Duodenal mucosa (tissue), 2 donors: Measurements from ENCODE around the gene EIF4ENIF1.
"Not testable (repeated sequence)": the region's sequence is repeated elsewhere in the genome, so short reads cannot be mapped to it uniquely, and the experiment has no call there.

Experiments
- H3K27ac ChIP-seq: one replicate; pipeline ENCODE4 v1.7.0; 2013; ENCODE audit warnings: low read depth, low read length
- H3K27me3 ChIP-seq, 2 donors: one replicate each; pipeline ENCODE4 v1.7.0; 2013; ENCODE audit warnings: low read length in 2 of 2, control low read depth in 1 of 2; ENCODE audit not compliant: insufficient read depth in 2 of 2, control insufficient read depth in 1 of 2
- H3K36me3 ChIP-seq, 2 donors: one replicate each; pipeline ENCODE4 v1.7.0; 2013; ENCODE audit warnings: low read length in 2 of 2, control low read depth in 1 of 2; ENCODE audit not compliant: insufficient read depth in 2 of 2, control insufficient read depth in 1 of 2
- H3K4me1 ChIP-seq, 2 donors: one replicate each; pipeline ENCODE4 v1.7.0; 2013; ENCODE audit warnings: low read length in 2 of 2, control low read depth in 1 of 2; ENCODE audit not compliant: insufficient read depth in 2 of 2, control insufficient read depth in 1 of 2
- H3K4me3 ChIP-seq, 2 donors: one replicate each; pipeline ENCODE4 v1.7.0; 2013; ENCODE audit warnings: low read length in 2 of 2, low read depth in 1 of 2
- H3K9ac ChIP-seq, 2 donors: one replicate each; pipeline ENCODE4 v1.7.0; 2013; ENCODE audit warnings: low read length in 2 of 2, low read depth in 1 of 2
- H3K9me3 ChIP-seq, 2 donors: one replicate each; pipeline ENCODE4 v1.7.0; 2013; ENCODE audit warnings: low read length in 2 of 2, control low read depth in 1 of 2; ENCODE audit not compliant: control insufficient read depth in 1 of 2

EIF4ENIF1 gene

DNA sequence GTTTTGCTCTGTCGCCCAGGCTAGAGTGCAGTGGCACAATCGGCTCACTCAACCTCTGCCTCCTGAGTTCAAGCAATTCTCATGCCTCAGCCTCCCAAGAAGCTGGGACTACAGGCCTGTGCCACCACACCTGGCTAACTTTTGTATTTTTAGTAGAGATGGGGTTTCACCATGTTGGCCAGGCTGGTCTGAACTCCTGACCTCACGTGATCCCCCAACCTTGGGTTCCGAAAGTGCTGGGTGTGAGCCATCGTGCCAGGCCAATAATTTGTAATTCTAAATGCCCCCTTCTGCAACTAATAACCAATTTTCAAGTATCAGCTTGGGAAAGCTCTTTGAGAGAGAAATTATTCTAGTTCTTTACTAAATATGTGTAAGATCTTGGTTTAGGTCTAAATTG is 3.7 kb upstream of the EIF4ENIF1 start:
- not testable (repeated sequence) for H3K9me3 ChIP-seq, H3K4me3 ChIP-seq, H3K27ac ChIP-seq, H3K36me3 ChIP-seq, H3K27me3 ChIP-seq, H3K9ac ChIP-seq
- H3K4me1 ChIP-seq, result peaks cover 19 to 31% of the 10 kb centered on the region in 2 donors

DNA sequence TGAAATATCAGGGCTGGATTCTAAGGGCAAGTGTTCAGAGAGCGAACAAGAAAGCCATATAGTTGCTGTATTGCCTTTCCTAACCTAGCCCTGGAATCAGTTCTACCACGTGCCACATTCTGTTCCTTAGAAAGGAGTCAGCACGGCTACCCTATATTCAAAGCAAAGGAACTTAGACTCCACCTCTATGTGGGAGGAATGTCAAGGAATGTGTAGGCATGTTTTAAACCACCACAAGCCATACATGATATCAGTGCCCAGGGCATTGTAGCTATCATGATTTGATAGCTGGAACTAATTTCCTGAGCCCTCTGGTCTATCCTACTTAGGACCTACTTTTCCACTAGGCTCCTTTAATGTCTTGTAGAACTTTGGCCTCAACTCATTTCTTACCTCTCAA is 2.5 kb upstream of the EIF4ENIF1 start:
- H3K27me3 ChIP-seq, result no peaks in the 10 kb centered on the region
- peaks cover 3 to 5% of the 10 kb centered on the region in 2 donors for H3K36me3 ChIP-seq
- H3K9me3 ChIP-seq, result no peaks in the 10 kb centered on the region
- H3K4me1 ChIP-seq, result peaks cover 24 to 35% of the 10 kb centered on the region in 2 donors
- no peak overlapping the region for H3K4me3 ChIP-seq
- no peak overlapping the region for H3K27ac ChIP-seq
- H3K9ac ChIP-seq, result no peak overlapping the region

DNA sequence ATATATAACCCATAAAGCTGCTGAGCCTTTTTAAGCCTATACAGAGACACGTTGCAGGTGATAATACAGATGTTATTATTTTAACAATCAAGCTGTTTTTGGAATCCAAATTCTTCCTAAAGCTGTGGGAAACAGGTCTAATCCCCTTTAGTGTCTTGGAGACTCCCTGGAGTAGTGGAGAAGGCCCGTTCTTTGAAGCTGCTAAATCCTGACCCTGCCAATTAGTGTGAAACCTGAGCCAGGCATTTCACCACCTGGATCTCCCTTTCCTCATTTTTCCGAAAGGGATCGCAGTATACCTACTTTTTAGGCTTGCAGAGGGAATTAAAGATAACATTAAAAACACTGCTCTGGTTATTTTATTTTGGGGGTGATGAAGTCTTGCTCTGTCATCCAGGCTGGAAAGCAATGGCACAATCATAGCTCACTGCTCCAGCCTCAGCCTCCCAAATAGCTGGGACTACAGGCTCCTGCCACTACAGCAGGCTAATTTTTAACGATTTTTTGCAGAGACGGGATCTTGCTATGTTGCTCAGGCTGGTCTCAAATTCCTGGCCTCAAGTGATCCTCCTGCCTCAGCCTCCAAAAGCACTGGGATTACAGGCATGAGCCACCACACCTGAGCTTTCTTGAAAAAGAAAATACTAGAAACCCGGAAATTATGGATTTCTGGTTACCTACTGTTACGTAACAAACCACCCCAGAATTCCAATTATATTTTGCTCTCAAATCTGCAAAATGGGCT is 1.7 kb upstream of the EIF4ENIF1 start:
- Histone ChIP-seq H3K27me3 (no peaks in the 10 kb centered on the region), H3K9ac (peak overlapping the region in 1 of 2 donors; percentile 78), H3K9me3 (no peaks in the 10 kb centered on the region), H3K4me1 (peaks cover 21 to 29% of the 10 kb centered on the region in 2 donors), H3K4me3 (peak overlapping the region in 1 of 2 donors; percentile 87), H3K36me3 (peaks cover 3 to 5% of the 10 kb centered on the region in 2 donors), H3K27ac (no peak overlapping the region)

GRCh38 chr22:31490496-31490925 is 869 bp upstream of the EIF4ENIF1 start:
- no peaks in the 10 kb centered on the region for H3K27me3 ChIP-seq
- peaks cover 3 to 6% of the 10 kb centered on the region in 2 donors for H3K36me3 ChIP-seq
- peak overlapping the region; percentile 78 to 80 for H3K9ac ChIP-seq
- peak overlapping the region; percentile 95 for H3K27ac ChIP-seq
- H3K4me3 ChIP-seq, result peak overlapping the region; percentile 87 to 98
- H3K4me1 ChIP-seq, result peaks cover 21 to 27% of the 10 kb centered on the region in 2 donors
- no peaks in the 10 kb centered on the region for H3K9me3 ChIP-seq

DNA sequence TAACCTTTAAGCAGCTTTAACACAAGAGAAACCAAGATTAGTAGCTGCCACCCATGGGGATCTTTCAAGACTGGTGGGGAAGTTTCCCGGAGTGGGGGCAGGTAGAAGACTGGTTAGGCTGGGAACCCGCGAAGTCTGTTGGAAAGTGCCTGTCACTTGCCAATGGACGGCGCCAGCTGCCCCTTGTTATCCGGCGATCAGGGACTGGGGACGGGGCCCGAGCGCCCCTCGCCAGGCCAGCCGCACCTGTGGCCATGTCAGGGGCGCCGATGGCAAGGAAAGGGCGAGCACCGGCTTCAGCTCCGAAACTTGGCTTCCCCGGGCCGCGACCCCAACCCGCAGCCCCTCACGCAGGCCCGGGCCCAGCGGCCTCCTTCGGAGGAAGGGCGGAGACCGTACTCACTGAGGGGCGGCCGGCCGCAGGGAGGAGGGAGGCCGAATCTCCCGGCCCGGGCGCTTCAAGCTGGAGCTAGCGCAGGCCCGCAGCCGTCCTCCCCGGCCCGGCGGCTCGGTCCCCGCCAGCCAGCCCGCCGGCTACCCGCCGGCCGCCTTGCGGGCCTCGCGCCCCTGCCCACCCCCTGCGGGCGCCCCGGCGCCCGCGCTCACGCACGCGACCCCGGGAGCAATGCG is 539 bp downstream of the EIF4ENIF1 start:
- H3K27ac ChIP-seq, result peak overlapping the region; percentile 95
- peaks cover 21 to 25% of the 10 kb centered on the region in 2 donors for H3K4me1 ChIP-seq
- no peaks in the 10 kb centered on the region for H3K27me3 ChIP-seq
- H3K9ac ChIP-seq, result peak overlapping the region; percentile 23 to 63
- no peaks in the 10 kb centered on the region for H3K9me3 ChIP-seq
- peak overlapping the region; percentile 87 to 98 for H3K4me3 ChIP-seq
- H3K36me3 ChIP-seq, result peaks cover 10 to 16% of the 10 kb centered on the region in 2 donors

DNA sequence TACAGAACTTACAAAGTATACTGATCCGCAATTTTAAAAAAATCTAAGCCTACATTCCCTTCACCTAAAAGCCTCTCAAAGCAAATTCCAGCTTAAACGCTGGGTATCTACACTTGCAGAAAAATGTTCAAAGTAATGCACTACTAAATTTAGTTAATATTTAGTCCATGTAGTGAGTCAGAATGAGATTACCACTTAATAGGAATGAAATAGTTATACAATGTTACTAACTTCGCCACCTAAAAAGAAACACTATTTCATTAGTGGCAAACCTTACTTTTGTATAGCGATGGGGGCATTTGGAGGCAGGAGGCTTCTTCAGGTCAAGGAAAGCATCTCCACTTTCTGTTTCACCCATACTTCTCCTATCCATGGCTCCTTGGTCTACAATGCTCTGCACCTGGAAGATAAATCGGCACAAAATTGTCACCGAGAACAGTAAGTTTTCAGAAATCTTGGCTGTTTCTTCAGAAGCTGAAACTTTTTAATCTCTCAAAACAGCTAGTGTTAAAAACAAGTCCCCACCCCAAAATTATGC is 1.2 kb downstream of the EIF4ENIF1 start:
- Histone ChIP-seq H3K9me3 (no peaks in the 10 kb centered on the region), H3K36me3 (peaks cover 13 to 22% of the 10 kb centered on the region in 2 donors), H3K27me3 (no peaks in the 10 kb centered on the region), H3K4me1 (peaks cover 21 to 25% of the 10 kb centered on the region in 2 donors), H3K4me3 (peak overlapping the region; percentile 83 to 98), H3K27ac (no peak overlapping the region), H3K9ac (peak overlapping the region in 1 of 2 donors; percentile 63)

DNA sequence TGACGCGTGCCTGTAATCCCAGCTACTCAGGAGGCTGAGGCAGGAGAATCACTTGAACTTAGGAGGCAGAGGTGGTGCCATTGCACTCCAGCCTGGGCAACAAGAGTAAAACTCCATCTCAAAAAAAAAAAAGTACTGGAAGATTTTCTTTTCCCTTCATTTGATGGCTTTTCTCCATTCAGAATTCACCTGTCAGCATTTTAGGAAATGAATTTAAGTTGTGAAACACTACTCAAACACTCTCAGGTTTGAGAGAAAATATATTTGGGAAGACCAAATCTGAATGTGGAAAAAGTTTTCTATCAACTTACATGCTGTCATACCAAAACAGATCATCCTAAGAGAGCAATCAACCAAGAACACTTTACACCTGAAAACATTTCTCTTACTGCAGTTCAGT is 2.7 kb downstream of the EIF4ENIF1 start:
- H3K4me1 ChIP-seq, result peaks cover 21 to 23% of the 10 kb centered on the region in 2 donors

DNA sequence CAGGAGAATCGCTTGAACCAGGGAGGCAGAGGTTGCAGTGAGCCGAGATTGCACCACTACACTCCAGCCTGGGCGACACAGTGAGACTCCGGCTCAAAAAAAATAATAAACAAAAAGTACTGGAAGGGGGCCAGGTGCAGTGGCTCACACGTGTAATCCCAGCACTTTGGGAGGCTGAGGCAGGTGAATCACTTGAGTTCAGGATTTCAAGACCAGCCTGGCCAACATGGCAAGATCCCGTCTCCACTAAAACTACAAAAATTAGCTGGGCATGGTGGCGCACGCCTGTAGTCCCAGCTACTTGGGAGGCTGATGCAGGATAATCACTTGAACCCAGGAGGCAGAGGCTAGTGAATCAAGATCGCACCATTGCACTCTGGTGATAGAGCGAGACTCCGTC is 3.3 kb downstream of the EIF4ENIF1 start:
- H3K36me3 ChIP-seq, result peaks cover 18 to 36% of the 10 kb centered on the region in 2 donors
- H3K4me3 ChIP-seq, H3K27ac ChIP-seq, H3K9ac ChIP-seq, H3K27me3 ChIP-seq, H3K9me3 ChIP-seq: not testable (repeated sequence)
- H3K4me1 ChIP-seq, result peaks cover 20 to 21% of the 10 kb centered on the region in 2 donors

More for the DNA sequence above, 2.7 kb downstream of the EIF4ENIF1 start:
- Histone ChIP-seq H3K27me3 (no peaks in the 10 kb centered on the region), H3K9ac (no peak overlapping the region), H3K36me3 (peaks cover 13 to 30% of the 10 kb centered on the region in 2 donors), H3K9me3 (no peaks in the 10 kb centered on the region), H3K27ac (no peak overlapping the region), H3K4me3 (no peak overlapping the region)

DNA sequence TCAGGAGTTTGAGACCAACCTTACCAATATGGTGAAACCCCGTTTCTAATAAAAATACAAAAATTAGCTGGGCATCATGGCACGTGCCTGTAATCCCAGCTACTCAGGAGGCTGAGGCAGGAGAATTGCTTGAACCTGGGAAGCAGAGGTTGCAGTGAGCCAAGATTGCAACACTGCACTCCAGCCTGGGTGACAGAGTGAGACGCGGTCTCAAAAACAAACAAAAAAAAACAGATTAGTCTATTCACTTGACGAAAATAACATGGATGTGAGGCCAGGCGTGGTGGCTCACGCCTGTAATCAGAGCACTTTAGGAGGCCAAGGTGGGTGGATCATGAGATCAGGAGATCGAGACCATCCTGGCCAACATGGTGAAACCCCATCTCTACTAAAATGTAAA is 7.2 kb downstream of the EIF4ENIF1 start:
- not testable (repeated sequence) for H3K9me3 ChIP-seq, H3K4me3 ChIP-seq, H3K27me3 ChIP-seq, H3K9ac ChIP-seq, H3K4me1 ChIP-seq, H3K27ac ChIP-seq
- H3K36me3 ChIP-seq, result peaks cover 21 to 52% of the 10 kb centered on the region in 2 donors

DNA sequence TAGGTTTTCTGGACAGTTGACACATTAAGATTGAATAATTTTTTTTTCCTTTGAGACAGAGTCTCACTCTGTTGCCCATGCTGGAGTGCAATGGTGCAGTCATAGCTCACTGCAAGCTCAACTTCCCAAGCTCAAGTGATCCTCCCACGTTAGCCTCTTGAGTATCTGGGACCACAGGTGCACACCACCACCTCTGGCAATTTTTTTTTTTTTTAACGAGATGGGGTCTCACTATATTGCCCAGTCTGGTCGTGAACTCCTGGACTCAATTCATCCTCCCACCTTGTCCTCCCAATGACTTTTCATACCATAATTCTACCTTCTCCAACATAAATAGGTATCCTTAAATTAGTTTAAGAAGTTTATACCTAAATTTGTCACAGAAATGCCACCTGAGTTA is 8.5 kb downstream of the EIF4ENIF1 start:
- Histone ChIP-seq H3K27me3 (no peaks in the 10 kb centered on the region), H3K4me1 (peaks cover 0 to 4% of the 10 kb centered on the region in 2 donors), H3K4me3 (no peak overlapping the region), H3K27ac (no peak overlapping the region), H3K9ac (no peak overlapping the region), H3K9me3 (no peaks in the 10 kb centered on the region), H3K36me3 (peaks cover 21 to 53% of the 10 kb centered on the region in 2 donors)
